Ectodermal cell (in vitro differentiated cells): Measurements from ENCODE around the gene LMO1.
A peak's percentile ranks its signal among the peaks of the same experiment; 100 is the strongest.

Experiments
- H3K27ac ChIP-seq: 2 replicates; pipeline ENCODE4 v1.7.0; 2013; ENCODE audit warnings: mild to moderate bottlenecking, low read depth, low read length; ENCODE audit not compliant: insufficient read depth, poor library complexity, severe bottlenecking
- H3K27me3 ChIP-seq: 2 replicates; pipeline ENCODE4 v1.7.0; 2013; ENCODE audit warnings: mild to moderate bottlenecking, low read length; ENCODE audit not compliant: insufficient read depth, control insufficient read depth, poor library complexity, severe bottlenecking
- H3K36me3 ChIP-seq: one replicate; pipeline ENCODE4 v1.7.0; 2013; ENCODE audit warnings: low read length; ENCODE audit not compliant: control insufficient read depth, insufficient read depth
- H3K4me1 ChIP-seq: one replicate; pipeline ENCODE4 v1.7.0; 2013; ENCODE audit warnings: low read length; ENCODE audit not compliant: control insufficient read depth, insufficient read depth
- H3K4me3 ChIP-seq: 2 replicates; pipeline ENCODE4 v1.7.0; 2013; ENCODE audit warnings: low read depth, low read length, control low read depth; ENCODE audit not compliant: insufficient read depth
- H3K9me3 ChIP-seq: 2 replicates; pipeline ENCODE4 v1.7.0; 2013; ENCODE audit warnings: mild to moderate bottlenecking, low read length, moderate library complexity; ENCODE audit not compliant: control insufficient read depth
- WGBS, 2 experiments: methylation state at CpG; one replicate each; pipeline ENCODE4 v1.1.7; 2013; ENCODE audit warnings: missing lambda C conversion rate in 2 of 2; 5-methylcytosine and 5-hydroxymethylcytosine counted together

Gene LMO1

GRCh38 chr11:8206251-8207079, 57.2 kb downstream of the LMO1 start:
- WGBS, 2 experiments = 72 to 73% methylated on average over 31 of the region's 31 CpGs
- Histone ChIP-seq H3K9me3 (no peaks in the 10 kb centered on the region), H3K36me3 (no peaks in the 10 kb centered on the region), H3K4me3 (no peak overlapping the region), H3K27me3 (no peaks in the 10 kb centered on the region), H3K4me1 (peaks cover 12% of the 10 kb centered on the region), H3K27ac (peak overlapping the region; percentile 45)

- Histone ChIP-seq H3K9me3 (no peaks in the 10 kb centered on the region), H3K27ac (no peak overlapping the region), H3K4me3 (no peak overlapping the region), H3K36me3 (no peaks in the 10 kb centered on the region), H3K27me3 (no peaks in the 10 kb centered on the region), H3K4me1 (peaks cover 12% of the 10 kb centered on the region)
- WGBS, 2 experiments = 96% methylated on average over 8 of the region's 8 CpGs
These were observed 58.1 kb downstream of the LMO1 start for GRCh38 chr11:8205566-8205965.

- Histone ChIP-seq H3K4me1 (peaks cover 12% of the 10 kb centered on the region), H3K9me3 (no peaks in the 10 kb centered on the region), H3K36me3 (no peaks in the 10 kb centered on the region), H3K27me3 (no peaks in the 10 kb centered on the region), H3K27ac (no peak overlapping the region), H3K4me3 (no peak overlapping the region)
- WGBS, 2 experiments = 54 to 56% methylated on average over 5 of the region's 5 CpGs
These were observed 59.1 kb downstream of the LMO1 start for GRCh38 chr11:8204596-8204995.

GRCh38 chr11:8204025-8204424, 59.7 kb downstream of the LMO1 start:
- Histone ChIP-seq H3K36me3 (no peaks in the 10 kb centered on the region), H3K4me3 (no peak overlapping the region), H3K27me3 (no peaks in the 10 kb centered on the region), H3K27ac (no peak overlapping the region), H3K4me1 (peaks cover 12% of the 10 kb centered on the region), H3K9me3 (no peaks in the 10 kb centered on the region)
- 75 to 77% methylated on average over 5 of the region's 5 CpGs for WGBS, 2 experiments

GRCh38 chr11:8203414-8203715, 60.3 kb downstream of the LMO1 start:
- H3K27ac ChIP-seq = no peak overlapping the region
- H3K4me1 ChIP-seq = peaks cover 12% of the 10 kb centered on the region
- no peaks in the 10 kb centered on the region for H3K36me3 ChIP-seq
- H3K4me3 ChIP-seq = no peak overlapping the region
- H3K27me3 ChIP-seq = no peaks in the 10 kb centered on the region
- WGBS, 2 experiments = 90 to 97% methylated on average over 2 of the region's 2 CpGs
- H3K9me3 ChIP-seq = no peaks in the 10 kb centered on the region

GRCh38 chr11:8202516-8203413, 60.9 kb downstream of the LMO1 start:
- no peak overlapping the region for H3K4me3 ChIP-seq
- peaks cover 9% of the 10 kb centered on the region for H3K4me1 ChIP-seq
- no peaks in the 10 kb centered on the region for H3K9me3 ChIP-seq
- no peak overlapping the region for H3K27ac ChIP-seq
- 93 to 94% methylated on average over 11 of the region's 11 CpGs for WGBS, 2 experiments
- no peaks in the 10 kb centered on the region for H3K36me3 ChIP-seq
- H3K27me3 ChIP-seq = no peaks in the 10 kb centered on the region

- Histone ChIP-seq H3K4me1 (peaks cover under 1% of the 10 kb centered on the region), H3K27me3 (no peaks in the 10 kb centered on the region), H3K36me3 (no peaks in the 10 kb centered on the region), H3K27ac (no peak overlapping the region), H3K4me3 (no peak overlapping the region), H3K9me3 (no peaks in the 10 kb centered on the region)
- WGBS, 2 experiments = 58 to 67% methylated on average over 4 of the region's 4 CpGs
These were observed 61.9 kb downstream of the LMO1 start for GRCh38 chr11:8201644-8202365.

GRCh38 chr11:8199676-8200075, 64.0 kb downstream of the LMO1 start:
- Histone ChIP-seq H3K36me3 (no peaks in the 10 kb centered on the region), H3K9me3 (no peaks in the 10 kb centered on the region), H3K27me3 (no peaks in the 10 kb centered on the region), H3K4me1 (no peaks in the 10 kb centered on the region), H3K27ac (no peak overlapping the region), H3K4me3 (no peak overlapping the region)
- 81 to 95% methylated on average over 2 of the region's 2 CpGs for WGBS, 2 experiments

- Histone ChIP-seq H3K27me3 (no peaks in the 10 kb centered on the region), H3K9me3 (no peaks in the 10 kb centered on the region), H3K4me3 (no peak overlapping the region), H3K27ac (no peak overlapping the region), H3K36me3 (no peaks in the 10 kb centered on the region), H3K4me1 (peaks cover 5% of the 10 kb centered on the region)
These were observed 66.9 kb downstream of the LMO1 start for GRCh38 chr11:8196749-8197148.

GRCh38 chr11:8194956-8195355, 68.7 kb downstream of the LMO1 start:
- Histone ChIP-seq H3K36me3 (no peaks in the 10 kb centered on the region), H3K4me1 (peaks cover 5% of the 10 kb centered on the region), H3K27me3 (no peaks in the 10 kb centered on the region), H3K4me3 (no peak overlapping the region), H3K27ac (no peak overlapping the region), H3K9me3 (no peaks in the 10 kb centered on the region)
- 93 to 94% methylated on average over 4 of the region's 4 CpGs for WGBS, 2 experiments
